HG02623 (cell line): ENCODE results near the gene SLC23A2.
"Not testable (repeated sequence)": the region's sequence is repeated elsewhere in the genome, so short reads cannot be mapped to it uniquely, and the experiment has no call there.

Experiments
- ATAC-seq: cut with Tn5 transposase; IDR thresholded peaks from one replicate; pipeline ENCODE4 v1.9.1; 2021; ENCODE audit warnings: moderate library complexity; ENCODE audit not compliant: unreplicated experiment

SLC23A2 gene

GRCh38 chr20:4881006-4881730, 120.1 kb downstream of the SLC23A2 start:
- no peak for ATAC-seq

GRCh38 chr20:4880051-4880450, 121.3 kb downstream of the SLC23A2 start:
- no peak for ATAC-seq

- not testable (repeated sequence) for ATAC-seq
Measured at GRCh38 chr20:4878099-4878498, 123.2 kb downstream of the SLC23A2 start.

GRCh38 chr20:4876731-4877130, 124.6 kb downstream of the SLC23A2 start:
- ATAC-seq, result no peak

- ATAC-seq, result no peak
Measured at GRCh38 chr20:4876301-4876700, 125.0 kb downstream of the SLC23A2 start.

GRCh38 chr20:4875578-4876067, 125.7 kb downstream of the SLC23A2 start:
- ATAC-seq, result no peak

- no peak for ATAC-seq
Measured at GRCh38 chr20:4873396-4873795, 127.9 kb downstream of the SLC23A2 start.

- ATAC-seq, result no peak
Measured at GRCh38 chr20:4871486-4871885, 129.8 kb downstream of the SLC23A2 start.

GRCh38 chr20:4870906-4871305, 130.4 kb downstream of the SLC23A2 start:
- ATAC-seq, result no peak

GRCh38 chr20:4869290-4870193, 131.8 kb downstream of the SLC23A2 start:
- no peak for ATAC-seq

GRCh38 chr20:4867051-4867450, 134.3 kb downstream of the SLC23A2 start:
- no peak for ATAC-seq

GRCh38 chr20:4866429-4866828, 134.9 kb downstream of the SLC23A2 start:
- no peak for ATAC-seq

GRCh38 chr20:4864311-4864752, 137.0 kb downstream of the SLC23A2 start:
- no peak for ATAC-seq

- ATAC-seq, result no peak
Measured at GRCh38 chr20:4862661-4863060, 138.6 kb downstream of the SLC23A2 start.

- no peak for ATAC-seq
Measured at GRCh38 chr20:4861961-4862360, 139.3 kb downstream of the SLC23A2 start.

GRCh38 chr20:4858000-4858399, 143.3 kb downstream of the SLC23A2 start:
- ATAC-seq, result no peak

GRCh38 chr20:4856022-4856755, 145.1 kb downstream of the SLC23A2 start:
- ATAC-seq, result no peak

GRCh38 chr20:4855555-4855954, 145.8 kb downstream of the SLC23A2 start:
- ATAC-seq, result no peak

- ATAC-seq, result no peak
Measured at GRCh38 chr20:4855097-4855496, 146.2 kb downstream of the SLC23A2 start.

GRCh38 chr20:4854561-4854901, 146.8 kb downstream of the SLC23A2 start:
- no peak for ATAC-seq
